Measurements from ENCODE around the gene STS.
A peak's percentile ranks its signal among the peaks of the same experiment; 100 is the strongest.

STS gene

GRCh38 chrX:7139202-7140081, 8.1 kb upstream of the STS start:
- no peak for DNase-seq

GRCh38 chrX:7143076-7143475, 4.4 kb upstream of the STS start:
- DNase-seq: no peak

- no peak for DNase-seq
Measured at GRCh38 chrX:7143941-7144525, 3.5 kb upstream of the STS start.

GRCh38 chrX:7145454-7145853, 2.1 kb upstream of the STS start:
- DNase-seq: no peak

- DNase-seq: no peak
Measured at GRCh38 chrX:7146020-7146702, 1.4 kb upstream of the STS start.

- DNase-seq: peak in 13 of 56 donors; percentile 1 to 63 (median 19)
Measured at GRCh38 chrX:7146703-7147412, 654 bp upstream of the STS start.

- DNase-seq: peak; percentile 2 to 91 (median 66)
Measured at GRCh38 chrX:7147978-7148854, 704 bp downstream of the STS start, which contains the start of gene PUDP. Gene PUDP, minus strand, starts transcription at chrX:7148153. Its CDS starts 40 bp downstream, at chrX:7148113.

GRCh38 chrX:7149411-7149810, 1.9 kb downstream of the STS start:
- no peak for DNase-seq

- no peak for DNase-seq
Measured at GRCh38 chrX:7153231-7153630, 5.7 kb downstream of the STS start.

GRCh38 chrX:7154041-7154597, 6.6 kb downstream of the STS start:
- DNase-seq: no peak

- no peak for DNase-seq
Measured at GRCh38 chrX:7155163-7155562, 7.7 kb downstream of the STS start.

- DNase-seq: no peak
Measured at GRCh38 chrX:7156879-7157278, 9.4 kb downstream of the STS start.

- DNase-seq: no peak
Measured at GRCh38 chrX:7158468-7158990, 11.0 kb downstream of the STS start.

- DNase-seq: no peak
Measured at GRCh38 chrX:7159149-7159861, 11.8 kb downstream of the STS start.

- no peak for DNase-seq
Measured at GRCh38 chrX:7163146-7163677, 15.7 kb downstream of the STS start.

GRCh38 chrX:7164174-7164573, 16.7 kb downstream of the STS start:
- no peak for DNase-seq

- no peak for DNase-seq
Measured at GRCh38 chrX:7168371-7168770, 20.9 kb downstream of the STS start.

- DNase-seq: no peak
Measured at GRCh38 chrX:7169627-7170026, 22.1 kb downstream of the STS start.

- DNase-seq: peak in 2 of 56 donors; percentile 4
Measured at GRCh38 chrX:7170898-7171297, 23.4 kb downstream of the STS start.
